ENCODE measurements around the gene FBXW5.
A peak's percentile ranks its signal among the peaks of the same experiment; 100 is the strongest.

FBXW5 gene, protein sequence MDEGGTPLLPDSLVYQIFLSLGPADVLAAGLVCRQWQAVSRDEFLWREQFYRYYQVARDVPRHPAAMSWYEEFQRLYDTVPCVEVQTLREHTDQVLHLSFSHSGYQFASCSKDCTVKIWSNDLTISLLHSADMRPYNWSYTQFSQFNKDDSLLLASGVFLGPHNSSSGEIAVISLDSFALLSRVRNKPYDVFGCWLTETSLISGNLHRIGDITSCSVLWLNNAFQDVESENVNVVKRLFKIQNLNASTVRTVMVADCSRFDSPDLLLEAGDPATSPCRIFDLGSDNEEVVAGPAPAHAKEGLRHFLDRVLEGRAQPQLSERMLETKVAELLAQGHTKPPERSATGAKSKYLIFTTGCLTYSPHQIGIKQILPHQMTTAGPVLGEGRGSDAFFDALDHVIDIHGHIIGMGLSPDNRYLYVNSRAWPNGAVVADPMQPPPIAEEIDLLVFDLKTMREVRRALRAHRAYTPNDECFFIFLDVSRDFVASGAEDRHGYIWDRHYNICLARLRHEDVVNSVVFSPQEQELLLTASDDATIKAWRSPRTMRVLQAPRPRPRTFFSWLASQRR

DNA sequence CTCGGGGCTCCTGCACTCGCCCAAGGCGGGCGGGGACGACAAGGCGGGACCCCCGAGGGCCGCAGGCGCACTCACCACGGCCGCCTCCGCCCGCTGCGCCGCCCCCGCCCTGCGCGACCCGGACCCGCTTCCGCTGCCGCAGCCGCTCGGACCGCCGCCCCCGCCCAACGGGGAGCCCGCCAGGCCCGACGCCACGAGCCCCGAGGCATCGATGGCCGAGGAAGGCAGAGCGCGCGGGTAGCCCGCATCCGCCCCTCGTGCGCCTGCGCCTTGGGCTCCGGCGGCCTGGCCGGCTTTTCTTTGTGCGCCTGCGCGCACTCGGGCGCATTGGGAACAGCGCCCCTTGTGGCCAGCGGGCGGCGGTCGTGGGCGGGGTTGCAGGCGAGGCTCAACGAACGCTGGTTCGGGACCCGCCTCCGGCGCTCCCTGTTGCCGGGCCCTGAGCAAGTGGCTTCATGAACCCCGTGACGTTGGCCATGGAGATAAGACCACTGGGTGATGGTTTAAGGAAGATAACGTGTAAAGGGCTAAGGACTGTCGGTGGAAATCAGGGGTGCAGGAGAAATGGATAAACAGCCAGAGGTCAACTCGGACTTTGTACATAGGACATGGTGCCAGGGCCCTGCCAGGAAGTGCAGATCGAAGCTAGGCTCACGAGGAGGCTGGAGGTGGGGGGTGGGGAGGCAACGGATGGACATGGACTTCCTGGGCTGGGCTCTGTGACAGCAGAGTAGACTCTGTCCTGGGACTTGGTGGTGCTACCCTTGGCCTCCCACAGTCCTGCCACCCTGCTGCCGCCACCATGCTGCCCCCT is at the start of gene FBXW5, which contains the start of gene C8G:
Gene FBXW5 (minus strand): TSS at position 220 of the 814 bp plus-strand sequence. CDS start 655 bp downstream, outside the sequence.
Gene C8G (plus strand): TSS at position 725 of the 814 bp plus-strand sequence. CDS start 78 bp downstream, at position 803.
- peak; percentile 81 for DNase-seq

DNA sequence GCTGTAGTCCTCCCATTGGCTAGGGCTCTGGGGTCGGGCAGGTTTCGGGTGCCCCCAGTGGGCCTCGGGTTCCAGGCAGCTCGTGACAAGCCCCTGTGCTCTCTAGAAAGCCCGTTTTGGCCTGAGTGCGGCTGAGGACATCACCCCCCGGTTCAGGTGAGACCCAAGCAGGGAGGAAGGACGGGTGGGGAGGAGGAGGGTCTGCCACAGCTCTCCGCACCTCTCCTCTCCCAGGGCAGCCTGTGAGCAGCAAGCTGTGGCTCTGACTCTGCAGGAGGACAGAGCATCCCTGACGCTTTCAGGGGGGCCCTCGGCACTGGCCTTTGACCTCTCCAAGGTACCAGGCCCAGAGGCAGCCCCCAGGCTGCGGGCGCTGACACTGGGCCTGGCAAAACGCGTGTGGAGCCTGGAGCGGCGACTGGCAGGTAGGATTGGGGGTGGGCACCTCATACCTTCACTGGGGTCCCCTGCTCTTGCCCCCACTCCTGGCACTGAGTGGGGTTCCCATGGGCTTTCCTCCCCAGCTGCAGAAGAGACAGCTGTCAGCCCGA is 48.4 kb upstream of the FBXW5 start:
- no peak for DNase-seq

DNA sequence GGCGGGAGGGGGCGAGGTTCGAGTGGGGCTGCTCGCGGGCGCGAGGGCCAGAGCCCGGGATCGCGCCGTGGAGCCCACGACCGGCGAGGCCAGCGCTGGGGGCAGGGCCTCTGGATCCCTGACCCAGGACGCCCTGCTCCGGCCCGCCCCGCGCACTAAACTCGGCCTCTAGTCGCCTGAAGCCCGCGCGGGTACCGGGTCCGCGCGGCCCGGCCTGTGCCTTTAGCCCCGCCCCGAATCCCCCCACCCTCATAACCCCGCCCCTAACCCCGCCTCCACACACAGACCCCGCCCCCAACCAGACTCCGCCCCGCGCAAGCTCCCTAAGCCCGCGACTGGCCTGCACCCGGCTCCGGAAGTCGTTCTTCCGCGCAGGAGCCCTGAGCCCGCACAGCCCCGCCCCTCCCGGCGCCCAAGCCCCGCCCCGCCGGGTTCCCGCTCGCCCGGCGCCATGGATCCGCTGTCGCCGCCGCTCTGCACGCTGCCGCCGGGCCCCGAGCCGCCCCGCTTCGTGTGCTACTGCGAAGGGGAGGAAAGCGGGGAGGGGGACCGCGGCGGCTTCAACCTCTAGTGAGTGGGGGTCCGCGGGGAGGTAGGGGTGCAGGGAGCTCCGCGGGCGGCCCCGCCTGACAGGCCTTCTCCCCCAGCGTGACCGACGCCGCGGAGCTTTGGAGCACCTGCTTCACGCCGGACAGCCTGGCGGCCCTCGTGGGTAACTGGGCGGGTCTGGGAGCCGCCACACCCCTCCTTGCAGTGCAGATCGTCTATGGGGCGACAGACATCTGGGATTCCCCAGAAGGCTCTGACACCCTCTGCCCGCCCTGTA is 47.7 kb upstream of the FBXW5 start, which contains the start of gene PAXX:
Gene PAXX (plus strand): TSS at position 430 of the 826 bp plus-strand sequence. CDS start 22 bp downstream, at position 452.
- DNase-seq, result peak; percentile 31

DNA sequence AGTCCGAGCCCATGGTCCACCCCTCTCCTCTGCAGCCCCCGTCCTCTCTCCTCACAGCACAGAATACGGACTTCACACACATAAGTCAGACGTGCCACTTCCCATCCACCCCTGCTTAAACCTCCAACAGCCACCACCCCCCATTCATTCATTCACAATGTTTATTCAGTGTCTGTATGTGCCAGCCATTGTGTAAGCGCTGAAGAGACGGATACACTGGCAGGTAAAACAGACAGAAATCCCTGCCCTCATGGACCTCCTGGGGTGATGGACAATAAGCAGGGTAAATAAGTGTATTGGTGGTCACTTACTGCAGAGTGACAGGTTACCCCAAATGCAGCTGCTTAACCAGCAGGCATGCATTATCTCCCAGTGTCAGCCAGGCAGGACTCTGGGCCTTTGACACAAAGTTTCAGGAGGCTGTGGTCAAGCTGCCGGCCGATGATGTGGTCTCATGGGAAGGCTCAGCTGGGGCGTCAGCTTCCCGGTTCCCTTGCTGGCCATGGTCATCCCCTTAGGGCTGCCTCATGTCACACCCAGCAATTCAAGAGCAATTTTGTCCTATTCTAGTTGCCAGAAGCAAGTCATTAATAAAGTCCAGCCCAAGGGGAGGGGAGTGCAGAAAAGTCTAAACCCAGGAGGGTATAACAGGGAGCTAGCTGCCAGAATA is 45.8 kb upstream of the FBXW5 start:
- DNase-seq, result no peak

DNA sequence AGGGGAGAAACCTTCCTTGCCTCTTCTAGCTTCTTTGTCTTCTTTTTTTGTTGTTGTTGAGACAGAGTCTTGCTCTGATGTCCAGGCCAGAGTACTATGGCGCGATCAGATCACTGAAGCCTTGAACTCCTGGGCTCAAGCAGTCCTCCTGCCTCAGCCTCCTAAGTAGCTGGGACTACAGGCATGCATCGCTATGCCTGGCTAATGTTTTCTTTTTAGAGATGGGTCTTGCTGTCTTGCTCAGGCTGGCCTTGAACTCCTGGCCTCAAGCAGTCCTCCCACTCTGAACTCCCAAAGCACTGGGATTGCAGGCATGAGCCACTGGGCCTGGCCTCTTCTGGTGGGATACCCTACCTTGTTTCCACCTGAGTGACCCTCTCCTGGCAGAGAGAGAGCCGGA is 44.3 kb upstream of the FBXW5 start:
- DNase-seq, result no peak

DNA sequence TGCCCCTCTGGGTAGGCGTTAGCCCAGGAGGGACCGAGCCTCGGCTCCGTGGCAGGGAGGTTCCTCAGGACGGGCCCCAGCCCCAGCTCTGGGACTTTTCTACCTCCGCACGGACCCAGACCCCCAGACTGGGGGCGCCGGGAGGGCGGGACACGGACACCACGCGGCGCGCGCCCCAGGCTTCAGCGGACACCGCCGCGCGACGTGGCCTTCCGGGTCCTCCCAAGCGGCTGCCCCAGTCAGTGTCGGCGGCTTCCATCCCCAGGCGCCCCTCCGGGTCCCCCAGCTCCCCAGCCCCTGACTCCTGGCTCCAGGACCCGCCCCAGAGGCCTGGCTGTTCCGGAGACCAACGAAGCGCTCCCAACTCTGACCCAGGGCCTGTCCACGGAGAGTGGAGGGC is 41.3 kb upstream of the FBXW5 start:
- DNase-seq, result no peak

DNA sequence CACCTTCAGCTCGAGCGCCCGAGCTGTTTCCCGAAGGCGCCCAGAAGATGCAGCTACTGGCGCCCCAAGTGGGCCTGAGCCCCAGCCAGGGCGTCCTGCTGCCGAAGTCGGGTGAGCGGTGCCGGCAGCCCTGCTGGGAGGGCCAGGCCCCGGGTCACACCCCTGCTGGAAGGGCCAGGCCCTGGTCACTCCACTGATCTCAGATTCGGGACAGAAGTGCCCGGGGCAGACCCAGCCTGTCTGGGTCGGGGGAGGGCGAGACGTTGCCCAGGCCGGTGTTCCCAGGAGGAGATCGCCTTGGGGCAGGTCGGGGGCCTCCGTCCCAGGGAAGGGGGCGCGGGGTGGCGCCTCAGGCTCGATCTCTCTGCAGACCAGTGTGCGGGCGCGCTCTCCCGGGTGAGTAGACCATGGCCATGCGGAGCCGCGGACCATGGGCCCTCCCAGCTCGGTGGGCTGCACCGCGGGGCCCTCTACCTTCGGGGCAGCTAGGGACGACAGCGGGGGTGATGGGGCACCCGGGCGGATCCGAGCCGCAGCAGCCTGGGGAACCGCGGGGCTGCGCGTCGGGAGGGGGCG is 40.6 kb upstream of the FBXW5 start:
- DNase-seq, result no peak

DNA sequence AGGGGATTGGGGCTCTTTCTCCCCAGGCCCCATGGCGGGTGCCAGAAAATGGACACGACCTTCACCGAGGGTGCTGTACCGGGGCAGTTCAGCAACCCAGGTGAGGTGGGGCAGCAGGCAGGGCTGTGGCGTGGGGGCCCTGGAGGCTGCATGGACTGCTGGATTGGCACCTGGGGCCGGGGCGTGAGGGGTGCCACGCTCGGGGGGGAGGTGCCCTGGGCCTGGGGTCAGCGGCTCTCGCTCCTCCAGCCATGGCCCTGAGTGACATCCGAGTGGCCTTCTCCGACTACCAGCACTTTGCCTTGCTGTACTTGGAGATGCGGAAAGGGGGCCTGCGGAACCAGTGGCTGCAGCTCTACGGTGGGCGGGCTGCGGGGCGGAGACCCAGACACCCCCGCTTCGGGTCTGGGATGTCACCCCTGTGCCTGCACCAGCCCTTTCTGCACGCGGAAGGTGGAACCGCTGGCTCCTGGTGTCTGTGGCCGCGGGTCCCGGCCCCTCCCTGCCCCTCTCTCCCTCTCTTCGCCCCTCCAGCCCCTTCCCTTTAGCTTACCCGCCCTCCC is 40.0 kb upstream of the FBXW5 start:
- no peak for DNase-seq

DNA sequence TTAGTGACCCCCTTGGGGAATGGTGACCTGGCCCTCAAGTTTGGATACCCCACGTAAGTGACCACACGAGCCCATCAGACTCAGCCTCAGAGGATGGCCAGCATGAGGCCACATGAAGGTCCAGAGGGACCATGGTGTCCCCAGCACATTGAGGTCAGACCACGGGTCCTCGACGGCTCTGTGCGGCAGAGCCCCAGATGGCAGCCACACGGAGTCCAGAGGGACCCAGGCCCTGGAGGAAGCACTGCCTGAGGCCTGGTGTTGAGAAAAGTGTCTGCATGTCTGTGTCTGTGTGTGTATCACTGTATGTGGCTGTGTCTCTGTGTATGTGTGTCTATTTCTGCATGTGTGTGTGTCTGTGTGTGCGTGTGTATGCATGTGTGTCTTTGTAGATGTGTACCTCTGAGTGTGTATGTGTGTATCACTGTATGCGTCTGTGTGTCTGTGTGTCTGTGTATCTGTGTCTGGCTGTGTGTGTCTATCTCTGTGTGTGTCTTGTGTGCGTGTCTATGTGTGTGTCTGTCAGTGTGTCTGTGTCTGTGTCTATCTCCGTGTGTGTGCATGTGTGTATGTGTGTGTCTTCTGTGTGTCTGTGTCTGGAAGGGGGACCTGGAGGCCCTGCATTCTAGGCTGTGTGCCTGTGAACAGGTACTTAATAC is 39.2 kb upstream of the FBXW5 start:
- no peak for DNase-seq

DNA sequence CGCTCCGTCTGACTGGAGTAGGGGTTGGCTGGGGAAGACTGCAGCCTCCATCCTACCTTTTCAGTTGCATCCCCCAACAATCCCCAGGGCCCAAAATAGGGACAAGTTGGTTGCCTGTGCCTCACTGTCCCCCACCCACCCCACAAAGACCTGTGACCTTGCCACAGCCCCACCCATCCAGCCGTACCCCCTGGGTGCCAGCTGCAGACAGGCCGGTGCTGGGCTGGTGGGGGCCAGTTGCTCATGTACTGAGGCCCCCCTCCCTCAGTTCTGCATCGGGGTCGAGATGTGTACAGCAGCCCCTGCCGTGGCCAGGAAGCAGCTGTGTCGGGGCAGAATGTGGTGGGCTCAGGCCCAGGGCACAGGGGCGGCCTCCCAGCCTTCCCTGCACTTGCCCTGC is 38.6 kb upstream of the FBXW5 start:
- DNase-seq, result no peak

DNA sequence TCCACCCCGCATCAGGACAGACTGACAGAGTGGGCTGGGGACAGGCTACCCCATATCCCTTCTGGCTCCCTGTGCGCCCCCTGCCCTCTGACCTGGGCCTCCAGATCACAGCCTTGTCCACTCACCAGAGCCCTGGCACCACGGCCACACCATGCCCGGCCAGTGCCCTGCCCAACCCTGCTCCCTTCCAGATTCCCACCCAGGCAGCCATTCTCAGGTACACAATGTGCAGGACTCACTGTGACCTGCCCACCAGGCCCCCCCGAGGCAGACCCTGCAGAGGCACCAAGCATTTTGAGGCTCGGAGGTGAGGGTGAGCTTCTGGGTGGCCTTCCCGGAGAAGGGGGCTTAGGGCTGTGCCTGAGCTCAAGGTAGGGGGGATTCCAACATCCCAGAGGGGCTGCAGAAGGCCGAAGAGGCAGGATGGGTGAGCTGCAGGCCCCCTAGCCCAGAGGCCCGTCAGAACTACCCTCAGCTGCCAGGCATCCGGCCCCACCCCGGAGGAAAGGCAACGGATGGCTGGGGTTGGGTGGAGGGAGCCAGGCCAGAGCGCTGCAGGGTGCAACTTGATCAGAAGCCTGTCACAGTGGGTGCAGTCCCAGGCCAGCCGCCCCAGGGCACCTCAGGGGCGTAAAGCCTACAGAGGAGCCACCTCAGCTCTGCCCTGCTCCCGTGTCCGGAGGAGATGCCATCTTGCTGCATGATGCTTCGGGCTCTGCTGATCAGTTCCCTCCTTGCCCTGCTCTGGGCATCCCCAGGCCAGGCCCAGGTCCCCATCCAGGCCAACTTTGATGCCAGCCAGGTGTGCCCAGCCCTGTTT is 37.9 kb upstream of the FBXW5 start, which contains the start of gene LCNL1:
Gene LCNL1 (plus strand): TSS at position 762 of the 820 bp plus-strand sequence. CDS start 594 bp downstream, outside the sequence.
- no peak for DNase-seq

DNA sequence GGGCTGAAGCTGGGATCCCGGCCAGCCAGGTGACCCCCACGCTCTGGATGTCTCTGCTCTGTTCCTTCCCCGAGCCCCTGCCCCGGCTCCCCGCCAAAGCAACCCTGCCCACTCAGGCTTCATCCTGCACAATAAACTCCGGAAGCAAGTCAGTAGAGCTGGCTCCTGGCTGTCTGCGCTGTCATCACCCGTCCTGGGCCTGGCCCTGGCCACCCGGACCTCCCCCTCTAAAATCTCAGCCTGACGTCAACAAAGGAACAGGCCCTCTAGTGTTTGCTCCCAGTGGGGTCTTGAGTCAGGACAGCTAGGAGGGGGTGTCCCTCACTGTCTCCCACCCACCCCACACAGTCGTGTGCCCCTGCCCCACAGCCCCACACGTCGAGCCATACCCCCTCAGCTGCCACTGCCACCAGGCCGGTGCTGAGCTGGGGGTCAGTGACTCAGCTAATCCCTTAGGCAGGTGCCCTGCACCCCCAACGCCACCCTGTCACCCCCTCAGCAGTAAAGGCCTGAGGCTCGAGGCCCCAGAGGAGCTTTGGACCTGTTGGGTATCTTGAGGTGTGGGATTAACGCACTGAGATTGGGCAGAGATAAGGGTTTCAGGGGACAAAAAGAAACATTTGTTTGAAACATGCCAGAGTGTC is 37.2 kb upstream of the FBXW5 start:
- no peak for DNase-seq

DNA sequence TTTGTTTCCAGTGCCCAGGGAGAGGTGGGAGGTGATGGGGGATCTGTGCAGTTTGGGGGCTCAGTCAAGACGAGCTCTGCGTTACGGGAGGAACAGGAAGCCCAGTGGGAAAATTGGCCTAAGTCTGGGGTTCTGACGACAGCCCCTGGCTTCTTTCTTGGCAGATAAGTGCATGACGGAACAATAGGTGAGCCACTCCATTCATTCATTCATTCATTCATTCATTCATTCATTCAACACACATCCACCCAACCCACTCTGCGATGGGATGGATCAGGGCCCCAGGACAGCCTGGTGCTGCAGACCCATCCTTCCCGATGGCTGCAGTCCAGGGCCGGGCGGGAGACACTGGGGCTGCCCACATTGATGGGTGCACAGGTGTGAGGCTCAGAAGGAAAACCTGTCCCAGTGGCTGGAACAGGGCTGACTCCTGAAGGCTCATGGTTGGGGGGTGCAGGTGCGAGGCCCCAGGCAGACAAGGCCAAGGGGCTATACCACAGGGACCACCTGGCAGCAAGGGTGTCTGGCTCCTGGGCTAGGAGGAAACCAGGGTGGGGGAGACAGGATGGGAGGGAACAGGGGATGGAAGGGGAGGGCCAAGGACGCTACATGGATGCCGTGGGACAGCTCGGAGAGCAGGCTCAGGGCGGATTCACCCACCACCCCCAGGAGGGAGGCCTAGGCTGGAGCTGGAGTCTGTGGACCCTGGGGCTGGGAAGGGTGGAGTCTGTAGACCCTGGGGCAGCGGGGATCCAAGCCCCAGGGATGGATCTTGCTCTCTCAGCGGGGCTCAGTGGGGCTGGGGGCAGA is 36.3 kb upstream of the FBXW5 start:
- no peak for DNase-seq

DNA sequence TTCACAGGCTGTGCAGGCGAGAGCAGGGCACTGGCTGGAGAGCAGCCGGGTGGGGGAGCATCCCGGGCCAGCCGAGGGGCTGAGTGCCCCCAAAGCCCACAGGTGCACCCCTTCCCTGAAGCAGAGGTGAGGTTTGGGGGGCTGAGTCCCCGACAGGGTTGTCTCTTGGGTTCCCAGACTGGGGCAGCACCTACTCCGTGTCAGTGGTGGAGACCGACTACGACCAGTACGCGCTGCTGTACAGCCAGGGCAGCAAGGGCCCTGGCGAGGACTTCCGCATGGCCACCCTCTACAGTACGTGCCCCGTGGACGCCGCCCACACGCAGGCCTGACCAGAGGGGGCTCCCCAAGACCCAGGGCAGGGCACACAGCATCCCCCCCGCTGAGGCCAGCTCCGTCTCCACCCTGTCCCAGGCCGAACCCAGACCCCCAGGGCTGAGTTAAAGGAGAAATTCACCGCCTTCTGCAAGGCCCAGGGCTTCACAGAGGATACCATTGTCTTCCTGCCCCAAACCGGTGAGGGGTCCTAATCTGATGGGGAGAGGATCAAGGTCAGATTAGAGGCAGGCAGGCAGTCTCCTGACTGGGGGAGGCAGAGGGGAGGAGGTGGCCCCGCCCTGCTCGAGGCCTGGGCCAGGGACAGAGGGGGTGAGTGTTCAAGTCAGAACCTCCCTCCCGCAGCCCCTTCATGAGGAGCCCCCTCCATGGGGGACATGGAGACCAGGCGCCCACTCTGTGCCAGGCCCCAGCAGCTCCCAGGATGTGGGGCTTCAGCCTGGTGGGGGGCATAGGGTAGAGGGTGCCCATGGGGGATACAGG is 35.4 kb upstream of the FBXW5 start:
- no peak for DNase-seq

DNA sequence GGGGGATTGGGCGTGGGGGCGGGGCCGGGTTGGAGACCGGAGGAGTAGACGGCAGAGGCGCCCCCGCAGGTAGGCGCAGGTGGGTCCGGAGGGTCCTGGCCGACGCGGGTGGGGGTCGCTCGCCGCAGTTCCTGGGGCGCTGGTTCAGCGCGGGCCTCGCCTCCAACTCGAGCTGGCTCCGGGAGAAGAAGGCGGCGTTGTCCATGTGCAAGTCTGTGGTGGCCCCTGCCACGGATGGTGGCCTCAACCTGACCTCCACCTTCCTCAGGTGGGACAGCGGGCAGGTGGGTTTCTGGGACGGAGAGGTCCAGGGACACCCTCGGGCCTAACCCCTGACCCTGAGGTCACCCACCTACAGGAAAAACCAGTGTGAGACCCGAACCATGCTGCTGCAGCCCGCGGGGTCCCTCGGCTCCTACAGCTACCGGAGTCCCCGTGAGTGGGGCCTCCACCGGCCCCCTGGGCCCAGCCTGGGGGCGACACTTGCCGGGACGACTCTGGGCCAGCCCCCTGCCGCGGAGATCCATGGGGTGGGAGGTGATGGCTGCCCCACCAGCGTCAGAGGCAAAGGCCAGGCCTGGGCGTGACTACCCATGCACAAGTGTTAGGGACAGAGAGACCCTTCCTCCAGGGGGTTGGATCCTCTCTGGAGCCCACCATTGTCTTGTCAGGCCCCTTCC is 34.5 kb upstream of the FBXW5 start:
- no peak for DNase-seq

Measured in NCI-H2029 treated with DMSO at 0.1 percent for 48 hours (cell line).